Measurements from ENCODE around the gene CMPK2. TPM values are rescaled to one million over a fixed set of nuclear protein-coding genes. Genes with fewer than 3 reads are reported as not detected.
"Not testable (repeated sequence)": the region's sequence is repeated elsewhere in the genome, so short reads cannot be mapped to it uniquely, and the experiment has no call there.

The CMPK2 gene
- total RNA-seq, 4 donors from 2014 or later, result 2.9 to 31.1 (median 5.9) TPM

- no peak for TF ChIP-seq CTCF (IDR thresholded peaks at IDR 0.05)
- ATAC-seq (ENCODE audit: low FRiP score) (no peak), DNase-seq (ENCODE audit: low spot score) (no peak)
Measured at GRCh38 chr2:6909431-6910385, 44.0 kb upstream of the CMPK2 start.

- no peak for TF ChIP-seq CTCF (IDR thresholded peaks at IDR 0.05)
- ATAC-seq (ENCODE audit: low FRiP score), result no peak
Measured at GRCh38 chr2:6908291-6908690, 42.6 kb upstream of the CMPK2 start.

GRCh38 chr2:6906165-6906741, 40.5 kb upstream of the CMPK2 start:
- no peak for TF ChIP-seq CTCF (IDR thresholded peaks at IDR 0.05)
- ATAC-seq (ENCODE audit: low FRiP score) (no peak), DNase-seq (ENCODE audit: low spot score) (no peak)

More at GRCh38 chr2:6908291-6908690, 42.6 kb upstream of the CMPK2 start:
- no peak for DNase-seq (ENCODE audit: low spot score)

DNA sequence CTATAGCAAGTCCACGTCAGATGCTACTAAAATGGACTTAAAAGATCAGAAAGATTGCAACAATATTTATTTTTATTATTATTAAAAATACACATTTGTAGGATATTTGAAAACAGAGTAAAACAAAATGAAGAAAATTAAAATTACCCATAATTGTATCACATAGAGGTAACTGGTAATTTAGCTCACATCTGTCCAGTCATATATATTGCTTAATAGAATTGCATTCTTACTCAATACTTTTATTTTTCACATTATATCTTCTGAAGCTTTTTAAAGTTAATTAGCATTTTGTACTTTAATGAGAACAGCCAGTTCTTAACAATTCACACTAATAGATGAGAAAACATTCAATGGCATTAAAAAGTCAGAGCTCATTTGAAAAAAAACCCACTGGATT, 40.0 kb upstream of the CMPK2 start:
- ATAC-seq (ENCODE audit: low FRiP score) (no peak), DNase-seq (ENCODE audit: low spot score) (no peak)
- TF ChIP-seq CTCF (IDR thresholded peaks at IDR 0.05), result no peak

- DNase-seq (ENCODE audit: low spot score); ATAC-seq (ENCODE audit: low FRiP score): not testable (repeated sequence)
Measured at GRCh38 chr2:6902581-6902980, 36.9 kb upstream of the CMPK2 start.

DNA sequence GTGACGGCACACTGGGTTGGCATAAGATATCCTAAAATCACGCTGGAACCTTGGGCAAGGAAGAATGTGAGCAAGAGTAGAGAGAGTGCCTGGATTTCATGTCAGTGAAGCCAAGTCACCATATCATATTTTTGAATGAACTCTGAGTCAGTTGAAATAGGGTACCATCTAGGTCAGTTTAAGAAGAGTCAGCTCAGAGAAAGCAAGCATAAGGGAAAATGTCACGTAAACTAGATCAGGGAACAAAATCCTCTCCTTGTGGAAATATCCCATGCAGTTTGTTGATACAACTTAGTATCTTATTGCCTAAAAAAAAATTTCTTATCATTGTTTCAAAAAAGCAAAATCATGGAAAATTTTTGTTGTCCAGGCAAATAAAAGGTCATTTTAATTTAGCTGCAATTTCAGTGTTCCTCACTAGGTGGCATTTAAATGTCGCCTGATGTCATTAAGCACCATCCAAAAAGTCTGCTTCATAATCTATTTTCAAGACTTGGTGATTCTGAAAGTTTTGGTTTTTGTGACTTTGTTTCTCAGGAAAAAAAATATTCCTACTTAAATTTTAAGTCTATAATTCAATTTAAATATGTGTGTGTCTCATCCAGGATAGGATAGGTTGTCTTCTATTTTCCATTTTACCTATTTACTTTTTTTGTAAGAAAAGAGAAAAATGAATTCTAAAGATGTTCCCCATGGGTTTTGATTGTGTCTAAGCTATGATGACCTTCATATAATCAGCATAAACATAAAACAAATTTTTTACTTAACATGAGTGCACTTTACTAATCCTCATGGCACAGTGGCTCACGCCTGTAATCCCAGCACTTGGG, 31.4 kb upstream of the CMPK2 start:
- no peak for DNase-seq (ENCODE audit: low spot score)
- TF ChIP-seq CTCF (IDR thresholded peaks at IDR 0.05), result no peak
- ATAC-seq (ENCODE audit: low FRiP score), result no peak

DNA sequence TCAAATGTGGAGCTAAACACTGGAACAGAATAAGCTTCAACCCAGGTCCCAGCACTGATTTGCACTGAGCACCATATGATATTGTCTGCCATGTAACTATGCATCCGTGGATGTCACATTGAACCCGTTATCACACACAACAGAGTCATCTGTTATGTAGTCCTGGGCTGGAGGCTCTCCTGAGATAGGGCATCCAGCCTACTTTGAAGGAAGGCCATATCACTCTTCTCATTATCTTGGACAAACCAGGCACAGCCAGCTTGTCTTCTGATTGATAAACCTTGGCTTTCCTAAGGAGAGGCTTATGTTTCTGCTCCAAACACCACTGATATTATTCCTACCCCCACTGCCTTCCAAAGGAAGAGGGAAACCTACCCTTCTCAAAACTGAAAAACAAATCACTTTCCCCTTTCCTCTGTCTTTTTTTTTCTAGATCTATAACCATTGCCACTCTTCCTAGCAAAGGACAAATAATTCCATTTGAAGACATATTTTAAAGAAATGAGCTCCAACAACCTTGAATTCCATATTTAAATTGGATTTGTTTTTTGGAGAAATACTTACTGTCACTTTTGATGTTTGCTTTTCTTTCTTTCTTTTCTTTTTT, 28.3 kb upstream of the CMPK2 start:
- DNase-seq (ENCODE audit: low spot score) (no peak), ATAC-seq (ENCODE audit: low FRiP score) (no peak)
- no peak for TF ChIP-seq CTCF (IDR thresholded peaks at IDR 0.05)
